Activated T-cell treated with anti-CD3 and anti-CD28 coated beads for 1 hour (primary cell): ENCODE measurements around the gene SORL1.
"Not testable (repeated sequence)": the region's sequence is repeated elsewhere in the genome, so short reads cannot be mapped to it uniquely, and the experiment has no call there.

ENCODE experiments used
- DNase-seq: peaks from one replicate; pipeline ENCODE4 v3.0.0-alpha.2; 2020; ENCODE audit warnings: low read depth

Gene SORL1

GRCh38 chr11:121503051-121503450, 50.9 kb downstream of the SORL1 start:
- no peak for DNase-seq

GRCh38 chr11:121506237-121506636, 54.1 kb downstream of the SORL1 start:
- not testable (repeated sequence) for DNase-seq

GRCh38 chr11:121508449-121508848, 56.3 kb downstream of the SORL1 start:
- DNase-seq = no peak

- no peak for DNase-seq
Observed at GRCh38 chr11:121510438-121510837, 58.3 kb downstream of the SORL1 start.

GRCh38 chr11:121512468-121513465, 60.7 kb downstream of the SORL1 start:
- DNase-seq = no peak

GRCh38 chr11:121513807-121514206, 61.7 kb downstream of the SORL1 start:
- DNase-seq = no peak

GRCh38 chr11:121514432-121515334, 62.6 kb downstream of the SORL1 start:
- no peak for DNase-seq

- no peak for DNase-seq
Observed at GRCh38 chr11:121515335-121515671, 63.2 kb downstream of the SORL1 start.

- no peak for DNase-seq
Observed at GRCh38 chr11:121517996-121518395, 65.9 kb downstream of the SORL1 start.

GRCh38 chr11:121520243-121521144, 68.4 kb downstream of the SORL1 start:
- no peak for DNase-seq

- no peak for DNase-seq
Observed at GRCh38 chr11:121521145-121522042, 69.3 kb downstream of the SORL1 start.

- DNase-seq = no peak
Observed at GRCh38 chr11:121522043-121522941, 70.2 kb downstream of the SORL1 start.

GRCh38 chr11:121523581-121524232, 71.6 kb downstream of the SORL1 start:
- no peak for DNase-seq

- no peak for DNase-seq
Observed at GRCh38 chr11:121524233-121524631, 72.1 kb downstream of the SORL1 start.

GRCh38 chr11:121525376-121525775, 73.3 kb downstream of the SORL1 start:
- no peak for DNase-seq

- DNase-seq = no peak
Observed at GRCh38 chr11:121530257-121530656, 78.1 kb downstream of the SORL1 start.

GRCh38 chr11:121533601-121534000, 81.5 kb downstream of the SORL1 start:
- DNase-seq = no peak

GRCh38 chr11:121534131-121535093, 82.3 kb downstream of the SORL1 start:
- no peak for DNase-seq
